Endothelial cell of hepatic sinusoid (primary cell): ENCODE data around the gene KCNQ1OT1.

Source experiments
- in situ Hi-C: cut with HindIII; loops from 2 replicates; pipeline ENCODE4 v1.10.0; 2017; ENCODE audit warnings: low sequenced_read_pairs

Gene KCNQ1OT1

DNA sequence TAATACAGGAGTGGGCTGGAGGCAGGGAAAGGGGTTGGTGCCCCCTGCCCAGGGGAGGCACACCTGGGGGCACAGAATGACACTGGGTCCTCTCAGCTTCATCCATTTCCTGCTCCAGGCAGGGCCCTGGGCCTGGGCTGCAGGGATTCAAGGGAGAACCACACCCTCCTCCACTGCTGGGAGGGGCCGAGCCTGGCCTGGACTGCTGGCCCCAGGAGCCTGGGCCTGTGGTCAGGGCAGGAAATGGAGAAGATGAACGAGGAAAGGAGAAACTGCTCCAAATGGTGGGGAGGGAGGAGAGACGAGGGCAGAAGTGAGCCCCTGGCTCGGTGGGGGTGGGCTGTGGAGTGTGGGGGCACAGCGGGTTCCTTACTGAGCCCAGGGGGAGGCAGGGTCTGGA is 38.1 kb upstream of the KCNQ1OT1 start:
- in situ Hi-C loops, result no loop called here

DNA sequence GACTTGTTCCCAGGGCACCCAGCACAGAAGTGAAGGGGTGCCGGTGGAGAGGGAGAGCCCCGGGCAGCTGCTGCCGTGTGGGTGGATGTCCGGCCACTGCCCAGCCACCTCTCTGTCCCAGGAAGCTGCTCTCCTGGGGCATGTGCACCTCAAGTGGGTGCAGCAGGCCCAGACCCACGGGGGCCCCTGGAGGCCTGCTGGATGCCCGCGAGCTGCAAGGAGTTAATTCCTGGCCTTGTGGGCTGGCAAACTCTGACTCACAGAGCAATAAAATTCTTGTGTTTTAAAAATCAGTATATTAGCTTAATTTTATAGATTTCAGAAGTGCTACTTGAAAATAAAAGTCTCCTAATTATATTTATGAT is 37.4 kb upstream of the KCNQ1OT1 start:
- in situ Hi-C loops, result no loop called here

DNA sequence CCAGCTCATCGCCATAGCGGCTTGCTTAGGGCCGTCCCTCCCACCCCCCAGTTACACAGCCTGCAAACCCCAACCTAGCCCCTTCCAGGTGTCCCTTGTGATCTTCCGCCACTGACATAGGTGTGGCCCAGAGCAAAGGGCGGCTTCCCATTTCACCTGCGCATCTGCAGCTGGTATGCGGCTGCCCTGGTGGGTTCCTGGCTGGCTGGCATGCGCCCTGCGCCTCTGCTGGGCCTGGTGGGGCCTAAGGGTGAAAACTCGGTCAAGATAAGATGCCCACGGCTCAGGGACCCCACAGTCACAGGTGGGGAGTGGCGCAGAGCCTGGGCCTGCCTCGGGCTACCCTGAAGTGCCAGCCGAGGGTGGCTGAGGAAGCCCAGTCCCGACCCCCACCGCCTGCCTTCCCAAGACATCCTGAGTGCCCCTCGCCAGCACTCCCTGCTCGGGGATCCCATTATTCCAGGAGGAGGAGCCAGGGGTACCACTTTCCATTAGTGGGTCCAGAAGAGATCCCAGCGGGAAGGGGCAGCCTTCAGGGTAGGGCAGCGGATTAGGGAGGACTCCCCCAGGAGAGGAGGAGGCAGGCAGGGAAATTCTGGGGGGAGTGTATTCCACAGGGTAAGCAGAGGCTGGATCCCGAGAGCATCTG is 36.9 kb upstream of the KCNQ1OT1 start:
- in situ Hi-C loops, result no loop called here

DNA sequence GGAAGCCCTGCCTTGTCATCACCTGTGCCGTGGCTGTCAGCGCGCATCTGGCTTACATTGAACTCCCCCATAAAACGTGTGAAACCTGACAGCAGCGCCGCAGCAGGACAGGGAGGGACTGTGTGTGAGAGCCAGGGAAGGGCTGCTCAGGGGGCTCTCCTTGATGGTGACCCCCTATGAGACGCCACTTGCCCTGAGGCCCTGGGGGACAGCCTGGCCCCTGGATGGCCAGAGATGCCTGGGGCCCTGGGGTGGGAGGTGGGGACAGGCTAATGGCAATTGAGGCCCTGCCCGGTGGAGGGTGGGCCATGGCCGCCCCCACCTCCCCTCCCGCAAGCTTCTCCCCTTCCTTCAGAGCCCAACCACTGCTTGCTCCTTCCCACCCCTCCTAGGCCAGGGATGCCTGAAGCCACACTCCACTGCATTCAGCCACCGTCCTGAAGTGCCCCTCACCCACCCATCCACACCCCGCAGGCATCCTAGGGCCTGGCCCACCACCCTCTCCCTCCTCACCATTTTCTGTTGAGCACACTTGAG is 35.3 kb upstream of the KCNQ1OT1 start:
- in situ Hi-C loops, result no loop called here

DNA sequence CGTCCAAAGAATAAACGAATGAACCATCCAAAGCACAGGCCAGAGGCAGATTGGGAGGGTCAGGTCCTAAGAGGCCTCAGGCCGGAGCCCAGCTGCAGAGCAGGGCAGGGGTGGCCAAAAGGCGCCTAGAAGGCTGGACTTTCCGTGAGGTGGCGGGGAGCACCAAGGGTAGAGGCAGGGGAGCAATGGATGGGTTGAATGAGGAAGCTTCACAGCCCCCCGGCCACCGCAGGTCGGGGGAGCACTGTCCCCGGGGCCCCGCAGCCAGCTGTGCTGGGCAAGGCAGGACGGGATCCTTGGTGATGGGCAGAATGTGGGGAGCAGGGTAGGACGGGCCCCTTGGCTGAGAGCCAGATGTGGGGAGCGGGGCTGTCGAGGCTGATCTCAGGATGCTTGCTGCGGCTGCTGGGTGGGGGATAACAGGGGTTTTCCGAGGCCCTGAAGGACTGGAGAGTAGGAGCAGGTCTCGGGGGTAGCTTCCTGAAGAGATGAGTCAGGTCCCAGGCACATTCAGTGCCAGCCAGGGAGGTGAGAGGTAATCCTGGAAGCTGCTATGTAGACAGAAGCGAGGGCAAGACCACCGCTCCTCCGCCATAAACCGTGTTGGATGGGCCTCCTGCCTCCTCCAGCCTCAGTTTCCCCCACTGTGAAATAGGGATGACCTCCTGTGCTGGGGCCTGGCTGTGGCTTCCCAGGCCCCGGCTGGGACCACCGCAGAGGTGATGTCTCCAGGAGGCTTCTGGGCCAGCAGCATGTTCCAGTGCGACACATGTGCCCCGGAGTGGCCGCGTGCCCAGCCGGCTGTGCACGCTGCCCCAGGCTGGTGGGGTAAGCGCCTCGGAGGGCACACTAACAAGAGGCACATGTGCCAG is 34.6 kb upstream of the KCNQ1OT1 start:
- in situ Hi-C loops, result no loop called here

DNA sequence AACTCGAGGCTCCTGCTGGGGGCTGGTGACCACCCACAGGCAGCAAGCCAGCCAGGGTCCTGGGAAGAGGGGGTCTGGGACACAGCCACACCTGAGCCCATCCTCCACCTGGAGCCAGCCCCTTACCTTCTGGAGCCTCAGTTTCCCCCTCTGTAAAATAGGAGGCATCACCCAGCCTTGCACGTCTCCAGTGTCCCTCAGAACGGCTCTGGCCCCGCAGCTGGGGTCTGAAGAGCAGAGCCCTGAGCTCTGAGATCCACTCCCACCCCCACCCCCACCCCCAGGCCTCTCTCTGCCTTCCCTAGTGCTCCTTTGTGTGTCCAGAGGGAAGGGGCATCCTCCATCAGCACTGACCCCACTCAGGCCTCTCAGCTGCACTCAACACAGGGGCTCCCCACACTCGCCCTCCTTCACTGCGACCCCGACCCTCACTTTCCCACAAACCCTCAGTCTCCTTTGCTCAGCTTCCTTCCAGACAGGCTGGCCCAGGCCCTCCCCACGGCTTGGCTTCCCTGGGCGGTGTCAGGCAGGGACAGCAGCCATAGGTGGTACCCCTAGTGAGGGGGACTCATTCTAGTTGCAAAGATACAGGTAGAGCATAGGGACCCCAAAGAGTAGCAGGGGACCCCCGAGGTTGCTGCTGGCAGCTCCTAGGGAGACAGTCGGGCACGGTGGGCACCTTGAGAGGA is 33.3 kb upstream of the KCNQ1OT1 start:
- in situ Hi-C loops, result no loop called here

DNA sequence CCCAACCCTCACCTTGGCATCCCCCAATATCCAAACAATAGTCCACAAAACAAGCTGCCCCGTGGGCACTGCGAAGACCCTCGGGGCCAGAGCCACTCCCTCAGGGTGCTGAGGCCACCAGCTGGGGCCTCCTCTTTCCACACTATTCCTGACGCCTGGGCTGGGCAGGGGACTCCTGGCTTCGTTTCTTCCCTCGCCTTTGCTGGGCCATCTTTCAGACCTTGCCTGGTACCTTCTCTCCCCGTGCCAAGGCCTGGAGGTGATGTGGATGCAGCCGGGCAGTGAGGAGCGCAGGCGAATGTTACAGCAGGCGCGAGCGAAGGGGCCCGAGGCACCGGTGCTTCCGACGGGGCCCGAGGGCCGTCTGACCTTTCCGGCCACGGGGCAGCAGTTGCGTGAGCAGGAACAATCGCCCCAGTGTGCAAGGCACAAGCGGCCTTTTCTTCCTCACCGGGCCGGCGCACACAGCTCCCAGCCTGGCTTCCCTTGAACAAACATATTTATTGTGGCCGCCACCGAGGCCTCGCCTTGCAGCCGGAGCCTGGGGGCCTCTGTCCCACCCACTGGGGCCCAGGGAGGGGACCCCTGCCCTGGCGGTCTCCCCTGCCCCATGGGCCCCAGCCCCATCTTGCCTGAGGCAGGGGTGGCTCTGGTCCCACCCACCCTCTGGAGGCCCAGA is 32.6 kb upstream of the KCNQ1OT1 start:
- in situ Hi-C loops, result no loop called here

DNA sequence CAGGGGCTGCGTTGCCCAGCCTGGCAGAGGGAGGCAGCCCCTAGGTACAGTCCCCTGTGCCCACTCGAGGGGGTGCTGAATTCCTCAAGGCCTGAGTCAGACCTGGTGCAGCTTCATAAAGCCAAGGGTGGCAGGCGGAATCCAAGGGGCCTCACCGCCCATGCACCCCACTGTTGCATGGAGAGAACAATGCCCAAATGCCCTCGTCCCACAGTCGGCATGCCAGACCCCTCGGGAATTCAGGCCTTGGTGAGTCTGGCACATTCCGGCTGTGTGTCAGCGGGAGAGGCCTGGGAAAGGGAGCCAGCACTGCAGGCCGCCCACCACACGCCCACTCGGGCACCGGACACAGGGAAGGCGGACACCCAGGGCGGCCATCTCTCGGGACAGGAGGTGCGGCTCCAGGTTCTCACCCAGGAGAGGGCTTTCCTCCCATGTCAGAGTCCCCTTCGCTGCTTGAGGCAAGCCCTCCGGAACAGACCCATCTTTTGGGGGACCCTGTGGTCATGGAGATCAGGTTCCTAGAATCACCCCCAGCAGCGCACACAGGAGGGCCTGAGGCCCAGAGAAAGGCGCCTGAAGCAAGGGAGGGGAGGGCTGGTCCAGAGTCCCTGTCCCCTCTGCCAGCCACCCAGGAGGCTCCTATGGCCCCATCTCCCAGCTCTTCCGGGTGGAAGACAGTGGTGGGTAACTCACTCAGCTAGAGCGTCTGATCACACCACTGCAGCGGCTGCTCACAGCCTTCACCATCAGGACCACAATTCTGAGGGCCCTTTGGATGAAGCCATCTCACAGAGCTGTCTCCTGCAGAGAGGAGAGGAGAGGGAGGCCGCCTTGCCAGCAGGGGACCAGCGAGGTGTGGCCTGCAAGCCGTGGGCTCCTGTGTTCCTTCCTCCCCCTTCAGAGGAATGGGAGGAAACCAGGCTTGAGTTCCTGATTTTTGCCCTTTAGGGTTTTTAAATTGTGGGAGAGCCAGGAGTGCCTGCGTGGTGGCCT is 31.6 kb upstream of the KCNQ1OT1 start:
- in situ Hi-C loops, result no loop called here

DNA sequence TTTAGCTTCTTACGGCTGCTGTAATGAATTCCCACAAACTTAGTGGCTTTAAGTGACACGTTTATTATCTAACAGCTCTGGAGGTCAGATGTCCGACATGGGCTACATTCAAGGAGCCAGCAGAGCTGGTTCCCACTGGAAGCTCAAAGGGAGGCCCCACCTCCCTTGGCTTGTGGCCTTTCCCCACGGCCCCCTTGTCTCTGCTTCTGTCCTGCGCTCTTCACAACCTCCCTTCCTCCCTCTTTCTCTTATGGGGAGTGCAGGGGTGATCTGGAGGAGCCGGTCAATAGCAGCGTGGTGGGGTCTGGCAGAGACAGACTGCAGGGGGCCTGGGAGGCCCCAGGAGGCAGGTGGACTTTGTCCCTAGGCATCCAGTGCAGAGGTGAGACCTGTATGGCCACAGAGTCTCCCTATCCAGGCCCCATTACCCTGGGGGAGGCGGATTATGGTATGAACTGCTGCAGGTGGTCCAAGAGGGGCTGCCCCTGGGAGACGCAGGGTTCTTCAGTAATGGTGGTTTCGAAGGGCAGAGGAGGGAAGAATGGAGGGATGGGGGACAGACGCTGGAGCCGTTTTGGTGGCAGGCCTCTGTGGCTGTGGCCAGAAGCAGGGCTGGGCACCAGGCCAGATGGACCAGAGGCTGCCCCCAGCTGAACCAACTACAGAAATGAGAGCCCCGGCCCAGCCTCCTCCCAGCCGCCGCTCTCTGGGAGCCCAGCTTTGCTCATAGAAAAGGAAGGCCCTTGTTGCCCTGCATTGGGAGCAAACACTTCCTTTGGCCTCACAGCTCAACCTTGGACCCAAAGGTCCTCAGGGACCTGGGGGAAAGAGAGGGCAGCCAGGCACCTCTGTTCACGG is 30.7 kb upstream of the KCNQ1OT1 start:
- in situ Hi-C loops, result no loop called here

DNA sequence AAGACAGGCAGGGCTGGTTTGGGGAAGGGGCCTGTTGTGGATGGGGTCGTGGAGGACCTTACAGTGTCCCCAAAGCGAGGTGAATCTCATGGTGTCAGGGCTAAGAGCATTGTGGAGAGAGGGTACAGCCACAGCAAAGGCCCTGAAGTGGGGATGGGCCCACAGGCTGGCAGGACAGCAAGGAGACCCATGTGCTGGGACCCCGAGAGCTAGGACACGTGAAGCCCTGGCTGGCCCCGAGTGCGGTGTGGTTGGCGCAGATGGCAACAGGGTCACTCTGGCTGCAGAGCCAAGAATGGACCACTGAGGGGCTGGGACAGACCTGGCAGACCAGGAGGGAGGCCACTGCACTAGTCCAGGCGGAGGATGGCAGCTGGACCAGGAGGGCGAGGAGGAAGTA is 30.0 kb upstream of the KCNQ1OT1 start:
- in situ Hi-C loops, result no loop called here

DNA sequence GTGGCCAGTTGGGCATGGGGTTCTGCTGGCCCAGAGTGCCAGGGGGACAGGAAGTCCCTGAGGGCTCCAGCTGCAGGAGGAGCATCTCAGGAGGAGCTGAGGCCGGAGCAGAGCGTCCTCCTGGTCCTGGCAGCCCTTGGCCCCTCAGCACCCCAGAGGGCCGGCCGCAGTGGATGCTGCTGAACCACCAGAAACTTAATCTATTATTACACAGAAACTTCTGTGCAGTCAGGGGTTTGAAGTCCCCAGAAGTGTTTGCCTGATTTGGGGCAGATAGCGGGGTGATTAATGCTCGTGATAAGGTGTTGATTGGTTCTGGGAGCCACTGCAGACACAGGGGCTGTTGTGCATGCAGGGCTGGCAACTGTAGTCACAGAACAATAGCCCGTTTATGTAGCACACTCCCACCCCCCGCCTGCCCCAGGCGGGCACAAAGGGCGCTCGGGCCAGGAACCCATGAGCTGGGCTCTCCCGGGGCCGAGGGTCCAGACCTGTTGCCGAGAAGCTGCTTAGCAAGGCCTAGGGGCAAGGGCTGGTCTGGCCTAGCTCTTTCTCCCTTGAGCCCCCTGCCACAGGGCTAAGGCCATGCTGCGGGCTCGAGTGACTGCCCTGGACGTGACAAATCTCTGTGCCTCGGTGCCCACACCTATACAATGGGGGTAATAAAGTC is 29.0 kb upstream of the KCNQ1OT1 start:
- in situ Hi-C loops, result no loop called here

DNA sequence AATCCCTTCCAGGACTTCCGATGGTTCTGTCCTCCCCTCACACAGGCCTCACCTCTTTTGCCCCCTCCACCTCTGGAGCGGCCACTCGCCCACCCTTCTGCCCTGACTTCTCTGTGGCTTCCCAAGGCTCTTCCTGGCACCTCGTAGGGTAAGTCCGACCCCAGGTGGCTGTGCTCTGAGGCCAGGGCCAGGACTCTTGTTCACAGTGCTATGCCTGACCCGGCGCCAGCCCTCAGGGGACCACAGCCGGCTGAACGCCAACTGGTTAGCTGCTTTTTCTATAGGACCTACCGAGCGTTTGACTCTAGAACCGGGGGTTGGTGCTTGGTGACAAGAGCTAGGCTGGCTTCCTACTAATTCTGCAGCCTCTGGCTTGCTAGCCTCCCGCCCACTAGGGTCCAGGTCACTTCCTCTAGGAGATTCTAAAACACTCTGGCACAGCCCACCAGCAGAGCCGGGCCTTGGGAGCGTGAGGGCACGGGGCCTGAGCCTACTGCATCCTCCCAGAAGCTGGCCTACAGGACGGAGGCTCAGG is 28.4 kb upstream of the KCNQ1OT1 start:
- in situ Hi-C loops, result no loop called here

DNA sequence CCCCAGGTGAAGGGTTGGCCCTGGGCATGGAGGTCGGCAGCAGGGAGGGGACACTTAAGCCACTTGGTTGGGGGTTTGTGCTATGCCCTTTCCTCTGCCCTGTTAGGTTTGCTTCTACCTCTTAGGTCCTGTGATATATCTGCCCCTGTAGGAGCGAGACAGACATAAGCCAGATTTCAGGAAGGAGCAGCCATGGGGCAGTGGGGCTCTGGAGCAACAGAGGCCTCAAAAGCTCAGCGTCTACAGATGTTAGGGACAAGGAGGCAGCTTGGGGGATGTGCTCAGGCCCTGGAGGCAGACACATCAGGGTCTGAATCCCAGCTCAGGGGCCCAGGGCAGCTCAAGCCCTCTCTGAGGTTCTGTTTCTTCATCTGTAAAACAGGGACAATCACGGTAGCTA is 27.2 kb upstream of the KCNQ1OT1 start:
- in situ Hi-C loops, result no loop called here

DNA sequence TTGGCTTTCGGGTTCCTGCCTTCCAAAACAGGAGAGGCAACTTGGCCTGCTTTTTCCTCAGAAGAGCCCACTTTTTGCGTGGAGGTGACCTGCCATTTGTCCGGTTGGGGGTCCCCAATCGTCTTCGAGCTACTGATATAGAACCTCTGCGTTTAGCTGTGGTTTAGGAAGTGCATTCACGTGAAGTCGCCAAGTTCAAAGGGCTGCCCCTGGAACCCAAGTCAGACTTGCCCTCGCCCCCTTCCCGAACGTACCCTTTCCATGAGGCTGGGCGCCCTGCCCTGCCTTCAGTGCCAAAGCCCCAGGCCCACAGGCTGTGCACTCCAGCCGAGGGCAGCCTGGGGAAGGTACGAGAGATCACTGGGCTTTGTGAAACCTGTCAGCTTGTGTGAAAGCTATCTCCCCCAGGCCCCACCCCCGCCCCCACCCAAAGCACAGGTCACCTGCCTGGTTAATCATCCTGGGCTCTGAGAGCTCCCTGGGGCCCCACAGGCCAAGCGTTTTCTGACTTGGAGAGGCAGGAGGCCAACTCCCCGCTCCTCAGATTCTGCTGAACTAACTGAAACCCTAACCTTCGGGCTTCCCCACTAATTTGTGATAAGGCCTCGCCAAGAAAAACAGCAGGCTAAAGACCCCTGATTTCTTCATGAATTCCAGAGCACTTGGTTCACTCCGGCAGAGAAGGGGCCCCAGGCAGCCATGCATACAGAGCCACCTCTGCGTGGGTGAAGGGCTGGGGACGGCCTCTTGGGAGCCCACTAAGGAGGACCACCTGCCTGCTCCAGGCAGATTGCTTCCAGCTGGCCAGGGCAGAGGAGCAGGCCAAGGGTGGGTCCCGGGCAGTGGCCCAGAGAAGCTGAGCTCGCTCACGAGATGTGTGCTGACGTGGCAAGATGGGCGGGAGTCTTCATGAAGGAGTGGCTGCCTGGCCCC is 25.8 kb upstream of the KCNQ1OT1 start:
- in situ Hi-C loops, result no loop called here

DNA sequence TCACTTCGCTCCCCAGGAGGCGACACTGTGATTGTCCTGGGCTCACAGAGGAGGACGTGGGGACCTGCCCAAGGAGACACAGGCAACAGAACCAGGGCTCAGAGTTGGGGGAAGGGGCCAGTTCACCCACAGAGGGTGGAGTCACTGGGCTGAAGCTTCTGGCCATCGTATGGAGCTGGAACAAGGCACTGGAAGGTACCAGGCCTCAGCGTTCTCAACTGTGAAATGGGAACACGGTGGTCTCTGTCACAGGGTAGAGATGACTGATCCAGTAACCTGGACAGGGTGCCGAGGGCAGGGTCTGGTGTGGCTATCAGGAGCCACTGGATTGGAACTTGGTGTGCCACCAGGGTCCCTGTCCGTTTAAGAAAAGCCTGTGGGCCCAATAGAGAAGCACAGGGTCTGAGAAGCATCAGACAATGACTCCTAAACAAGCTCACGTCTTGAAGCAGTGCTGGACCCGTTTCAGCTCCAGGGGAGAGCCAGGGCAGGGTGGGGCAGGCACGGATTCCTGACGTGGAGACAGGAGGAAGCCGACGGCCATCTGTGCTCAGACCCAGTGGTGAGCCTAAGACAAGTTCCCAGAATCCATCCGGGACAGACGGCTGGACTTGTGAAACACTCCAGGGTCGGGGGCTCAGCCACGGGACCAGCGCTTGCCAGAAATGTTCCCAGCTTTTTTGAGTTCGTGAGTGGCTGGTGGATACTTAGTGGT is 25.0 kb upstream of the KCNQ1OT1 start:
- in situ Hi-C loops, result loop anchor here (5.0 kb wide), 4 partner anchors 42 to 168 kb away; no protein-coding TSS in a partner anchor

DNA sequence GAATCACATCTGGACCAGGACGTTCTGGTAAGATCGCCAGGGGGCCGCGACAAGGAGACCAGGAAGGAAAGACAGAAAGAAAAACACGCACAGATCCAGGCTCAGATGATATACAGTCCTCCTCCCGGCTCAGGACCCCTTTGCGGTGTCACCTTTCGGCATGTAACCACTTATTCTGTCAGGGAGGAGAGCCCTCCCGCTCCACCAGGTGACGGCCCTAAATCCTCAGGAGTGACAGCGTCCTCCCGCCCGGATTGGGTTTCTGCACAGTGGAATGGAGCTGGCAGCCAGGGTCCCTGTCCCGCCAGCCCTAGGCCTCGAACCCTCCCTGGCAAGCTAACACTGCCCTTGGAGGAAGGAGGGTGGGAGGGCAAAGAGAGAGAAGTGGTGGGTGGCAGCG is 24.3 kb upstream of the KCNQ1OT1 start:
- in situ Hi-C loops, result loop anchor here (5.0 kb wide), 4 partner anchors 42 to 167 kb away; no protein-coding TSS in a partner anchor
